AG08396 (cell line): ENCODE results near the gene MRPL17.

ENCODE experiments used
- DNase-seq: peaks from one replicate; pipeline ENCODE4 v3.0.0; 2012; ENCODE audit warnings: low spot score, mixed read lengths

MRPL17 gene

DNA sequence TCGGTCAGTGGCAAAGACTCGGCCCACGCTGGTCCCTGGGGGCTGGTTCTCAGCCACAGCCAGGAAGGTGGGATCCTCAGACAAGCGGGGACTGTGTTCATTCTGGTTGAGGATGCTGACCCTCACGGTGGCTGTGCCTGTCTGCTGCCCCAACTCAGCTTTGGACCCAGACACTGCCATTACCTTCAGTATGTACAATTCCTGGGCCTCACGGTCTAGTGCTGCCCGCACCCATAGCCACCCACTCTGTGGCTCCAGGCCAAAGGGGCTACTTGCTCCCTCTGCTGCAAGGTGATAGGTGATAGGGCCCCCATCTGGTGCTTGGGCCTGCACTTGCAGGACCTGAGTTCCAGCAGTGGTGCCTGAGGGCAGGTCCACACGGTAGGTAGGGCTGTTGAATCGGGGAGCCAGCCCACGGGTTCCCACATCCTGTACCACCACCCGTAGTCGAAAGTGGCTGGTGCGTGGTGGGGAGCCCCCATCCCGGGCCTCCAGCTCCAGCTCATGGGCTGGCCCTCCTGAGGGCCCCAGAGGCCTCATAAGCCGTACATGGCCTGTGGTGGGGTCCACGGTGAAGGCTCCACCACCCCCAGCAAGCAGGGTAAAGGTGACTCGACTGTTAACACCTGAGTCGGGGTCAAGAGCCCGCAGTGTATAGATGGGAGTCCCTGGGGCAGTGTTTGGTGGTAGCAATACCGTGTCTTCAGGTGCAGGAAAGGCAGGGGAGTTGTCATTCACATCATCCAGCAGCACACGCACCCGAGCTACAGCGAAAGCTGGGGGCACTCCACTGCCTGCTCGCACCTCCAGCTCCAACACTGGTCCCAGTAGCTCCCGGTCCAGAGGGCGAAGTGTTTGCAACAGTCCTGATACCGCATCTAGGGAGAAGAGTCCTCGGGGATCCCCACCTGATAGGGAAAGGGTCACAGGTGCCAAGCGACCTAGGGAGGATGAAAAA lies 50.7 kb downstream of the MRPL17 start:
- DNase-seq = no peak

DNA sequence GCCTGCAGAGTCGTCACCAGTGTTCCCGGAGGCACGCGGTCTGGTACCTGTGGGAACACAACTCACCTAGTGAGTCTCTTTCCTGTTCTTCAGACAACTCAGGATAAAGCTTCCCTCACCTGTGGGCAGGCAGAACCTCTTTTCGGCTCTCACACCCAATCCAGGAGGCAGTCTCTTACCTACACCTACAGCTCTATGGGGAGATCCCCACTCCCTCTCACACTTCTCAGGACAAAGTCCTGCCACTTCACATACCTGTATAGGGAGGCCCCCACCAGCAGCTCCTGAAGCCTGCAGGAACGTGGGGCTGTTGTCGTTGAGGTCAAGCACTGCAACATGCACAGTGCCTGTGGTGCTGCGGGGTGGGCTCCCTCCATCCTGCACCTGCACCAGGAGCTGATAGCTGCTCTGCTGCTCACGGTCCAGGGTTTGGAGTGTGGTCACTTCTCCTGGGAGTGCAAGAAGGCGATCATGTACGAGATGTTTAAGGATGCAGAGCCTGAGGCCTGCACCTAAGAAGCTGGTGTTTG lies 51.7 kb downstream of the MRPL17 start:
- no peak for DNase-seq

DNA sequence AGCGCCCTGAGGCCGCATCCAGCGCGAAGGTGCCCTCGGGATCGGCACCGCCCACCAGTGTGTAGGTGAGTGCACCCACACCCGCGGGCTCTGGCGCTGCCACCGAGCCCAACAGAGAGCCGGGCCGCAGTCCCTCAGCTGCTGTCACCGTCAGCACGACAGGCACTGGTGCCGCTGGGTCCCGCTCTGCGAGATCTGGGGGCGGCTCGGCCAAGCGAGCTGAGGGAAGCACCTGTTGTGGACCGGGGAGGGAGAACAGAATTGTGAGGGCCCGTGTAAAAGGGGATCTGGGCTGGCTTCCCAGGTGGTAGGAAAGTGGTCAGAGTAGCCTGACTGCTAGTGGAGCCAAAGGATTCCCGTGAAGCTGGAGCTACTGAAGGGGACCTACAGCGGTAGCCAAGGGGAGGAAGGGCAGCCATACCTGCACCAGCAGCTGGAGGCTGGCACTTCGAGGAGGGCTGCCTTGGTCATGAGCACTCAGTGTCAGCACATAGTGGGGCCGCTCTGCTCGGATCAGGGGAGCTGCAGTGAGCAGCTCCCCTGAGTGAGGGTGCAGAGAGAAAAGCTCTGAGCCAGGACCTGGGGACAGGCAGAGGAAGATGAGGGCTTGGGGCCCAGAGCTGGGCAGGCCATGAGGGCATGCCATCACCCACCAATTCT lies 52.4 kb downstream of the MRPL17 start:
- DNase-seq = no peak
